HL-60 (cell line): ENCODE data around the gene THRAP3.

Experiments used
- DNase-seq, 2 experiments: peaks; one replicate each; pipeline ENCODE4 v3.0.0-alpha.2; 2010 to 2020; ENCODE audit warnings: low read depth in 1 of 2, low spot score in 1 of 2
- H3K27ac ChIP-seq: fragments of 250-450 bp; sonication (Bioruptor Pico); replicated peaks from 2 replicates; pipeline ENCODE4 v1.5.1; 2020; ENCODE audit warnings: mild to moderate bottlenecking, moderate library complexity
- H3K27me3 ChIP-seq: fragments of 250-450 bp; sonication (Bioruptor Pico); 2 replicates; pipeline ENCODE4 v1.5.1; 2021; ENCODE audit warnings: mild to moderate bottlenecking, moderate library complexity; ENCODE audit not compliant: insufficient read depth, poor library complexity, severe bottlenecking
- H3K4me3 ChIP-seq: replicated peaks from 2 replicates; pipeline ENCODE4 v1.5.1; 2011; ENCODE audit warnings: mild to moderate bottlenecking, control low read depth, low read length; ENCODE audit not compliant: insufficient read depth
- CTCF ChIP-seq: IDR thresholded peaks from one replicate; pipeline ENCODE4 v1.5.1; 2011; ENCODE audit warnings: low read length, control low read depth, inconsistent platforms; ENCODE audit not compliant: insufficient read depth
- GABPA ChIP-seq: IDR thresholded peaks from 2 replicates; pipeline ENCODE4 v1.6.1; 2012; ENCODE audit warnings: low read depth
- POLR2AphosphoS5 ChIP-seq: IDR thresholded peaks from 2 replicates; pipeline ENCODE4 v1.6.1; 2012; ENCODE audit warnings: low read depth
- REST ChIP-seq: IDR thresholded peaks from 2 replicates; pipeline ENCODE4 v1.6.1; 2012; ENCODE audit warnings: low read depth; ENCODE audit not compliant: insufficient replicate concordance
- SPI1 ChIP-seq: IDR thresholded peaks from 2 replicates; pipeline ENCODE4 v1.6.1; 2012; ENCODE audit warnings: low read depth, mild to moderate bottlenecking, borderline replicate concordance

Gene THRAP3

GRCh38 chr1:36203554-36204346, 20.5 kb upstream of the THRAP3 start:
- Histone ChIP-seq H3K27ac (peak overlapping the region; percentile 34), H3K27me3 (no peaks in the 10 kb centered on the region), H3K4me3 (no peak overlapping the region)
- peak in 1 of 2 experiments; percentile 66 for DNase-seq
- TF ChIP-seq GABPA (no peak), SPI1 (peak; percentile 21; the same call in 1 of the 2 replicates)

DNA sequence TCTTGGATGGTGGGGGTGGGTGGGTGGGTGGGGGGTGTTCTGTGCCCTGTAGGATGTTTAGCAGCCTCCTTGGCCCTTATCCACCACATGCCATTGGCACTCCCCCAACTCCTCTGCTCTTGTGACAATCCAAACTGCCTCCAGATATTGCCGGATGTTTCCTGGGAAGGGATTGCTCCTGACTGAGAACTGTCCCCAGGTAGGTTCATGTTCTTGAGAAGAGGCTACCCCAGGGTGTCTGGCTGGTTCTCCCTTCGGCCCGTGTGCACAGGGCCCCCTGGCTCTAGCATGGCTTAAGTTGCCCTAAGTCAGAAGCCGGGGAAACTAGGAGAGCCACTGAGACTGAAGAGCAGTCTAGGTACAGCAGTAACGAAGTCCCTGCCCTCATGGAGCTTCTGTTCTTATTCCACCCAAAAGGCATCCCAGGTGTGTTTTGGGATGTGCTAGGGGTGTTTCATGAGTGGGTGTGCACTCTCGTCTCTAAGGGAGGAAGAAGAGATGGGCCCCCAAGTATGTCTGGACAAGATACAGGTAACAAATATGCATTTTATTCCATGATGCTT, 19.8 kb upstream of the THRAP3 start:
- H3K27me3 ChIP-seq, result no peaks in the 10 kb centered on the region
- no peak for DNase-seq
- TF ChIP-seq CTCF (no peak), POLR2AphosphoS5 (no peak), GABPA (no peak), REST (no peak), SPI1 (no peak)
- no peak overlapping the region for H3K27ac ChIP-seq
- H3K4me3 ChIP-seq, result no peak overlapping the region

DNA sequence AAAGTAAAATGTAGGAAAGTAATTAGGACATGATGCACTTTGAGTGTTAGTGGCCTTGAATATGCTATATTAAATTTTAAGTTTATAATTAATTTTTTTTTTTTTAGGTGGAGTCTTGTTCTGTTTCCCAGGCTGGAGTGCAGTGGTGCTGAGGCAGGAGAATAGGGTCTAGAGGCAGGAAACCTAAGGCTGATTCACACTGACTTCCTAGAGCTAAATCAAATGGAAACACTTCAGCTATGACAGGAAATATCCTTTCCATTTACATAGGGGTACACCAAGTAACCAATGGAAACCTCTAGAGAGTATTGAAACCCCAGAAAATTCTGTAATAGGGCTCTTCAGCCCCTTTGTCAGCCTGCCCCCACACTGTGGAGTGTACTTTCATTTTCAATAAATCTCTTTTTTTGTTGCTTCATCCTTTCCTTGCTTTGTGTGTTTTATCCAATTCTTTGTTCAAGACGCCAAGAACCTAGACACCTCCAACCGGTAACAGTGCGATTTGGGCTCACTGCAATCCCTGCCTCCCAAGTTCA, 17.9 kb upstream of the THRAP3 start:
- DNase-seq, result no peak
- no peak for TF ChIP-seq POLR2AphosphoS5
- no peak overlapping the region for H3K27ac ChIP-seq
- no peak overlapping the region for H3K4me3 ChIP-seq
- no peaks in the 10 kb centered on the region for H3K27me3 ChIP-seq

GRCh38 chr1:36207339-36207738, 16.9 kb upstream of the THRAP3 start:
- no peak overlapping the region for H3K27ac ChIP-seq
- DNase-seq, result no peak
- TF ChIP-seq CTCF (no peak), POLR2AphosphoS5 (no peak), REST (no peak), GABPA (no peak), SPI1 (no peak)
- no peak overlapping the region for H3K4me3 ChIP-seq
- no peaks in the 10 kb centered on the region for H3K27me3 ChIP-seq
